NCI-H2081 (cell line): ENCODE data around the gene CDKAL1.

Source experiments
- DNase-seq, 2 experiments: peaks; one replicate each; lab custom pipeline; 2025; lab: John Stamatoyannopoulos, UW

The CDKAL1 gene

DNA sequence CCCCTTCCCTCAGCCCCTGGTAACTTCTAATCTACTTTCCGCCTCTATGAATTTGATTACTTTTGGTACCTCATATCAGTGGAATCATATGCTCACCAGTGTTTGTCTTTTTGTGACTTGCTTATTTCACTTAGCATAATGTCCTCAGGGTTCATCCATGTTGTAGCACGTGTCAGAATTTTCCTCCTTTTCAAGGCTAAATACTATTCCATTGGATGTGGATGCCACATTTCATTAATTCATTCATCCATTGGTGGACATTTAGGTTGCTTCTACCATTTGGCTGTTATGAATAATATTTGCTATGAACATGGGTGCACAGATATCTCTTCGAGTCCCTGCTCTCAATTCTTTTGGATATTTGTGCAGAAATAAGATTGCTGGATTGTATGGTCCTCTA is 670.7 kb downstream of the CDKAL1 start:
- DNase-seq: no peak

DNA sequence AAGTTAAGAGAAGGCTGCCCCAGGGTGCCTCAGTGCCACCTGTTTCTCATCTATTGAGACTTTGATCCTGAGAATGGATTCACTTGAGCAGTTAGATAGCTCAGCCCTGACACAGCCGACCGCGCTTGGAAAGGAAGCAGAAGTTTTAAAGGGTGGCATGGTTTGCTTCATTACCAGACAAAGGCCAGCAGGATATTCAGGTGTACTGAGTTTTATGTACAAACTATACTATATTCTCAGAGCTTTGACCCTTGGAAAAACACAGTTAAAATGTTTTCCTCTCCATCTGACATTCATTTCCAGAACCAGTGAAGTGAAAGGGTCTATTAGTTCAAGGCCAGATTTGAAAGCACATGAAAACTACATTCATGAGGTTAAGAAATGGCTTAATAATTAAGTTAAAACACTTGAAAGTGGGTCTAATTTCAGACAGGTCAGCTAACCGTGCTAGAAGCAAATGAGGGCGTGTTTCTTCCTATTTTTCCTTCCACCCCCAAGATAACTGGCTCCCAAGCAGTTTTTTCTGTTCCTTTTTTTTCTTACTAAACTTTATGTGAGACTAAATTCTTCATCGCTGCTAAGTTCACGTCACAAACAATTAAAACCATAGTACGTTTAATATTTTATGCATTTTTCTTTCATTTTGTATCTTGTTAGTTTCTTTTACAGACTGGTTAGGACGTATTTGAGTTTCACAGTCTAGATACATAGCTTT is 674.0 kb downstream of the CDKAL1 start:
- no peak for DNase-seq

DNA sequence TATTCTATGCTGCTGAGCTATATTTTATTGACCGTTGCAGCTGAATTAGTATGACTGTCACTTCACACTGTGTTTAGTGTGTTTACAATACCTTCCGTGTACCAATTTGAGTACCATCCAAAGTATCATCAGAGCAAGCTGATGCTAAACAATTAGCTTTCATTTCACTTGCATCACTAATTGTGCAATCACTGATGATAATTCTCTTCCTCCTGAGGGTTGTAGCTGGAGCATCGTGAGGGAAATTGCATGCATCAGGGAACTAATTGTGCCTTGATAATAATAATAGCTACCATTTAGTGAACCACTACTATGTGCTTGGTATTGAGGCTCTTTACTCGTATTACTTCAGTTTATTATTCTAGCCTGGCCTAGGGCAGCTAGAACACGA is 674.5 kb downstream of the CDKAL1 start:
- DNase-seq: peak in 1 of 2 experiments; percentile 43

DNA sequence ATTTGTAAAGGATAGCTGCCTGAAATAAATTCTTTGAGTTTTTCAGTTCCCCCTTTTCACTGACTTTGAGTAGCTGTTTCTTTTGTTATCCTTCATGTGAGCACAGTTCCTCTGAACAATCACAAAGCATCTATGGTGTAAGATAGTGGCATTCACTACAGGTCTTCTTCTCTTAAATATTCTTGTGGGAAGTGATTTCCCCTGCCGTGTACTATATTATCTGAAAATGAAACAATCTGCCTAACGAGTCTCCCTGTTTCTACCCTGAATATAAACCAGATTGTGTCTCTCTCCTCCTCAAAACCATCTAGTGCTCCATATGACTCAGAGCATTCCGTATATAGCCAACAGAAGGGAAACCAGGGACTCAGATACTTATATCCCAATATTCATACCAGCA is 679.2 kb downstream of the CDKAL1 start:
- no peak for DNase-seq

DNA sequence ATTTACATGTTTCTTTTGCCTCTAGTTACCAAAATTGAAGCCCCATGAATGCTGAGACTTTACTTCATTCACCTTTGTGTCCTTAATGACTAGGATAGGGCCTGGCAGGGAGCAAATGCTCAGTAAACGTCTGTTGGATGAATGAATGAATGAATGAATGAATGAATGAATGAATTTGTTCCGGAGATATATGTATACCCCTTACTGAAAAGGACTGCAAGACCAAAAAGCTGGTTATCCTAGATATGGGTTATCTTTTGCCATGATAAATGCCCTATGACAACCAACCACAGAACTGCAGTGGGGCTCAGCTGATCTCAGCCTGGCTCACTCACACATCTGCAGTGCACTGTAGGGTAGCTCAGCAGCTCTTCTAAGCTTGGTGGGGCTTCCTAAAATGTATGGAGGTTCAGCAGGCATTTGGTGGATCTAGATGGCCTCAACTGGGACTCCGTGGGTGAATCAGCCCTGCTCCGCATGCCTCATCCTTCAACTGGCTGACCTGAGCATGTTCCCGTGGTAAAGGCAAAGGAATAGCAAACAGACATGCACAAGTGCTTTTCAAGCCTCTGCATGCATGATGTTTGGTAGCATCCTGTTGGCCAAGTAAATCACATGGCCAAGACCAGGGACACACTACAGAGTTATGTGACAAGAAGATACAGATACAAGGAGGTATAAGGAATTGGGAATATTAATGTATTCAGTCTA is 680.6 kb downstream of the CDKAL1 start:
- DNase-seq: no peak

DNA sequence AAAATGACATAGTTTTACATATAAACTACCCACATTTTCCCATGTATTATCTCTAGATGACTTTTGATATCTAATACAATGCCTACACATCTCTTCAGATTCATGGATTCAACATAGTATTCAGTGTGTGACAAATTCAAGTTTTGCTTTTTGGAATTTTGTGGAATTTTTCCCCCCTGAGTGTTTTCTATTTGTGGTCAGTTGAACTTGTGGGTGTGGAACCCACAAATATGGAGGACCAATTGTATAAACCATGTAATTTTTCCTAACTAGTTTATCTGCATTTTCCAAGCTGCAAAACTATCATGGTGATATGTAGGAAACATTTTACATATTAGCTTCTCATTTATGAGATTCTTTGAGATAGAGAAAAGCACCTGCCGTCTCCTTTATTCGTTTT is 685.0 kb downstream of the CDKAL1 start:
- DNase-seq: no peak

DNA sequence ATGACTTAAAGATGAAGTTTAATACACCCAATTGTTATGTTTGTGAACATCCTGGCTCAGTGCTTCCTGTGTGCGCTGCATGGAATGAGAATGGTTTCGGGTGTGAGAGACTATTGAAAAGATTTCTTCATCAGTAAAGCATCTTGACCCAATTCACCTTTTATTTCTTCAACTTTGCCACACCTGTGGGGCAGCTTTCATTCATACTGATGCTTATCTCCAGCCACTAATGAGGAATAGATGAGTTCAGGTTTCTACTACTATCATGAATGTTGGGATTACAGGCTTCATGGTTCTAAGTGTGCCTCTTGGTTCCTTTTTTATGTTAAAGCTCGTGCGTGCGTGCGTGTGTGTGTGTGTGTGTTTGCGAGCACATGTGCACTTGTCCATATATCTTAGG is 685.6 kb downstream of the CDKAL1 start:
- no peak for DNase-seq

DNA sequence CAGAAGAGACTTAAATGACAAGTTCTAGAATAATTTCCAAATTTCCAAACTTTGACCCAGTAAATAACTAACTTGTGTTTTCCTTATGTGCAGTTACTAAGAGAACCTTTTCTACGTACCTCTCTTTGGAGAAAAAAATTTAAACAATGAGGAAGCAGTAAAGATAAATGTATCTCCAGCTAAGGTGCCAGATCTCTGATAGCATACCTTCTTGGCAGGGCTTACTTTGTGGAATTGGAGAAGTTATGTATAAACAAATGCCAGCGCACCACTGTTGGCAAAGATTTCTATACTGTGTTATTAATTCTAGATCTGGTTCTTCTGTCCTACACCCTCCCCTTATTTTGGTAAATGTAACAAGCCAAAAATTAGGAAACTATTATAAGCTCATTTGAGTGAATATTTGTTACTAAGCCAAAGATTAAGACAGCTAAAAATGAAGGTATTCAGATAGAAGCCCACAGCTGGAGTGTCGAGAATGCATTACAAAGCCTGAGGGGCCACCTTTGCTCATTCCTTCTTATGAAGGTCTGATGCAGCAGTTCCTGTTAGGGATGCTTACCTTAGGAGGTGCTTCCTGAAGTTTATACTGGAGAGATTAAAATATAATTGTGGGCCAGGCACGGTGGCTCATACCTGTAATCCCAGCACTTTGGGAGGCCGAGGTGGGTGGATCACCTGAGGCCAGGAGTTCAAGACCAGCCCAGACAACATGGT is 686.2 kb downstream of the CDKAL1 start:
- no peak for DNase-seq

DNA sequence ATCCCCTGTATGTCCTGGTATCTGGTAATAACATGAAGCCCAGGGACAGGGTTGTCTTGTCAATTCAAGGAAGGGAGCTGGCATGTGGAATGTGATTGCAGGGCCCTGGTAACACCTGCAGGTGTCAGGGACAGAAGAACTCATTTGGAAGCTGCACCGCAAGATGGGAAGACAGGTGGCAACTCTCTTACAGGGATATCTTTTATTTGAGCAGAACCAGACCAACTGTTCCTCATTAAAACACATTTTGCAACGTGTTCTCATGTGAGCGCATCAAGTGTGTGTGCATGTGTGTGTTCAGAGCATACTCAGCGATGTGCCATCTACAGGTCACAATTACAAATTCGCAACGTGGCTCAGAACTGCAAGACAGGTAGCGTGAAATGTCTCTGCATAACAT is 688.4 kb downstream of the CDKAL1 start:
- DNase-seq: no peak

DNA sequence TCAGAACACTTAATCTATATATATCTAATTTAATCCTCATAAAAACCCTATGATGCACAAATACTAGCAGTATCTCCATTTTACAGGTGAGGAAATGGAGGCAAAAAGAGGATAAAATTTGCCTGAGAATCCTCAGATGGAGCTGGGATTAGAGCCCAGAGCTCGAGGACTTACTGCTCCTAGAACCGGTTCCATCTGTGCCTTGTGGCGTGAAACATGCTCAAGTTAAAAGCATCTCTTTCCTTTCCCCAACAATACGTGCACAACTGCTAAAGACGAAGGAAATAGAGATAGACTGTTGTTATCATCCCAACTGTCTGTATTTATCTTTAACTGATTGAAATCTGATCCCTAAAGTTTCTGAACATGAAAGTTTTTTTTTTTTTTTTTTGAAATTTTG is 691.7 kb downstream of the CDKAL1 start:
- DNase-seq: no peak

DNA sequence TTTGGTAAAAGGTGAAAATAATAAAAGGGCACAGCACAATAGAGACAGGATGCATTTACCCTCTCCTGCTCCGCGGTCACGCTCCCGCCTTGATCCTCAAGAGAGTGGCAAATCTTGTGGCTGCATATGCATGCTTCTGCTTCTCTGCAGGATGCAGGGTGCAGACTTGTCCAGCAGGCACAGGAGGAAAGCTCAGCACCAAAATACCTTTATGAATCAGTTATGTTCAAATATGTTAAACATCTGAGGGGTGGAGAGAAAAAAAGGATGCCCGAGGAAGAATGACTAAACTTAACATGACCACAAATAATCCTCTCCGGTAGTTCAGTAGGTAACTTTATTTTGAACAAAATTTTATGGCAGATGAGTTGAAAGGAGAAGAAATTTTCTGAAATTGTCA is 693.2 kb downstream of the CDKAL1 start:
- DNase-seq: no peak

DNA sequence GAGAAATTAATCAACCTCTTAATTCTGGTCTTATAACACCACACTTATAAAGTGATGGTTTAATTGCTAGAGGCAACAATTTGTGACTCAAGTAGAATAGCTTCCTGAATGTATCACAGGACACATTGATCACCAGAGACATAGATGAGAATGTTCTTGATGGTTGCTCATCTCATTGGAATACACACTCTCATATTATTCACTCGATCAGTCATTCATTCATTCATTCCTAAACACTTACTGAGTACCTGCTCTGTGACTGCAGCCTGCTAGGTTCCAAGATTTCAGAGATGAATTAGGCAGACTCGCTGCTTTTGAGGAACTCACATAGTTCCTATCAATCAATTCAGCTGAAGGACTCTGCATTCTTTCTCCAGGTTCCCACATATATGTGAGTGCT is 694.2 kb downstream of the CDKAL1 start:
- no peak for DNase-seq

DNA sequence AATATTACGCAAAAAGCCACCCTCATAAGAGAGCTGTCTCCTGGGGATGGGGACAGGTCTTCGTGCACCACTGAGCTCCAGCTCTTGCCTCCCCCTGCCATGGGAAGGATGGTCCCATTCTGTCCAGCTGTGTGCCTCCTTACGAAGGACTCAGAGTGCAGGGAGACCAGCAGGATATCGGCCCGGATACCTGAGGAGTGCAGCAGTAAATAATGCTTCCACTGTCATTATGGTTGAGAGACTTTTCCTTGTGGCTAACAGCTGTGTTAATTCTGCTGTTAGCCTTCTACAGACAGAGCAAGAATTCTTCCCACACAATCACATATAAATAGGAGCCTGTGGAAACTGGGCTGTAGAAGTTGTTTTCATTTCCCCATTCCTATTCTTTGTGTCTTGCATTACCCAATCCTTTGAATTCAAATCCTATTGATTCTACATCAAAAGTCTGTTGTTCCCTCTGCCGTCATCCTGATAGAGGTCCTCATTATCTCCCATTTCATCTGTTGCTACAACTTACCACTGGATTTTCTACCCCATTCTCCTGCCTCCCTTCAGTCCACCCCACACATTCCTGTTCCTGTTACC is 694.7 kb downstream of the CDKAL1 start:
- DNase-seq: no peak

DNA sequence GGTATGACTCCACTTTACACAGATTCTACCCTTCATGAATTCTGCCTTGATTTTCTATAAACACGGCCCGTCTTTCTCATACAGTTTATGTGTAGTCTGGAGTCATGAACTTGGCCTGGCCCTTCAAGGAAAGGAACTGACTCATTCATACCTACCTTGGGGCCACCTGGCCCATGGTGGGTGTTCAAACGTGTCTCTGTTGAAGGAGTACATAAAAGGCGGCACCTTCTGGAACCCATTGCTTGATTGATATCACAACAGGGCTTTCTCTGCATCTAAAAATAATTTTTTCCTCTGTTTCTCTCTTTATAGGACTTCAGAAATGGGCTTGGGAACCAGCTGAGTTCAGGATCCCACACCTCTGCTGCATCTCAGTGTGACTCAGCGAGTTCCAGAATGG is 696.3 kb downstream of the CDKAL1 start:
- no peak for DNase-seq

DNA sequence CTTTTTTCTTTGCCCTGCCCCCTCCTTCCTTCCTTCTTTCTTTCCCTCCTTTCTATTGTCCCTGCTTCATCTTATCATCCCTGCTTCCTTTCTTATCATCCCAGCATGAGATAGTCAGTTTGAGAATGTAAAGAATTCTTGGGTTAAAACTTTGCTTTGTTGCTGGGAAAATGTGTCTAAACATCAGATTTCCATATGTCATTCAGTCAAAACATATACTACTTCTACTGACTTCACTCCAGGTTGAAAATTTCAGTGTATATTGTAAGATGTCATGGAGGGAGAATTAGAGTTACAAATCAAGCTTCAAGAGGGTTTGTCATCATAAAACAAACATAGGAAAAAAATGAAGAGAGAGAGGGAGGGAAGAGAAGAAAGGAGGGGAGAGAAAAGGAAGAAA is 700.9 kb downstream of the CDKAL1 start:
- DNase-seq: no peak

DNA sequence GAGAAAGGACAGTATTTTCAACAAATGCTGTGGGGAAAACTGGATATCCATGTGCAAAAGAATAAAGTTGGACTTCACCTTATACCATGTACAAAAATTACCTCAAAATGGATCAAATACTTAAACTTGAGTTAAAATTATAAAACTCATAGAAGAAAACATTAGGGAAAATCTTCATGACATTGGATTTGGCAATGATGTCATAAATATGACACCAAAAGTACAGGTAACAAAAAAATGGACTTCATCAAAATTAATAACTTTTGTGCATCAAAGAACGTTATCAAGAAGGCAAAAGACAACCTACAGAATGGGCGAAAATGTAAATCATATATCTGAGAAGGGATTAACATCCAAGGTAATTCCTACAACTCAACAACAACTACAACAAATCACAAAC is 704.0 kb downstream of the CDKAL1 start:
- DNase-seq: no peak

DNA sequence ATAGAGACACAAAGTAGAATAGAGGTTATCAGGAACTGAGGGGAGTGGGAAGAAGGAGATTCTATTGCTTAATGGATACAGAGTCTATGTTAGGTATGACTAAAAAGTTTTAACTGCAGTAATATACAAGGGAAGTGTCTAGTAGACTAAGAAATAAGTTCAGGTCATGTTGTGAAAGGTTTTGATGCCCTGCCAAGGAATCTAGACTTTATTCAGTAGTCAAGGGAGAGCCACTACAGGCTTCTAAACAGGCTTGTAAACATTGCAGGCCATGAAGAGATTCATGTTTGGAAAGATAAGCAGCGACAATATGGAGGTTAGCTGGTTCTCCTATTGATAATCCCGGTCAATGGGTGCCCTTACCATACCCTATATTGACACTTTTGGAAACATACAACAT is 706.5 kb downstream of the CDKAL1 start:
- DNase-seq: no peak

DNA sequence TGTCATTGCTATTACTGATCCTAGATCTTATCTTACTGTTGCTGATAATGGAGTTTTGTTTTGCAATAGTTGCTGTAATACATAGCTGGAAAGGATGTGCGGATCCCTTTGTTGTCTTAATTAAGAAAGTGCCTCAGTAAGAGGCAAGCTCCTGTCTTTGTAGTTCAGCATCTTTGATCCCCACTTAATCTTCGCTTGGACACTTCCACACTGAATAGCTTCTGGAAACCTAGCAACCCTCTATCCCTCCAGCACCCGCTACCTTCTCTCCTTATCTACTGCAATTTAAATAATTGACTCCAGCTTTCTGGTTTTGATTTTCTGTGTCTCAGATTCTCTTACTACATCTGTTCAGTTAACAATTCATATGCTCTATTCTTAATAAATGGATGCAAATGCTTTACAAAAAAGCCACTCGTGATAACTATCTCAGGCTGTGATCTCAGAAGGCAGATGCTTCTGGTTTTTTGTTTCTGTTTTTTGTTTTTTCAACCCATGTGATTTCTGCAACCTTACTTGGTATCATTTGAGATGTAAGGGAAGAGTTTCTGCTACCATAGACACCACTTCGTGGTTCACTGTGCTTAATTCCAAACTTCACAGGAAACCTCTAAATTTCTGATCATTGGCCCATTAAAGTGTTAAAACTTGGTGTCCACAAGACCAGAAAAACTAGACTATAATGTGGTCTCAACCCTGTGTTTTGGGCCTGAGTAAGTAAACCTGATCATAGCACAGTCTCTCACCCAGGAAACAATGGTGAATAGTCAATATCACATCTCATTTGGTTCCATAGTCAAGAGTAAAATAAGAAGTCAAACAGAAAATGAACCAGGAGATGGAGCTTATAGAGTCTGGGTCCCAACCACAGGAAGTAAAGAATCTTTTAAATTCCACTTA is 707.2 kb downstream of the CDKAL1 start:
- no peak for DNase-seq

DNA sequence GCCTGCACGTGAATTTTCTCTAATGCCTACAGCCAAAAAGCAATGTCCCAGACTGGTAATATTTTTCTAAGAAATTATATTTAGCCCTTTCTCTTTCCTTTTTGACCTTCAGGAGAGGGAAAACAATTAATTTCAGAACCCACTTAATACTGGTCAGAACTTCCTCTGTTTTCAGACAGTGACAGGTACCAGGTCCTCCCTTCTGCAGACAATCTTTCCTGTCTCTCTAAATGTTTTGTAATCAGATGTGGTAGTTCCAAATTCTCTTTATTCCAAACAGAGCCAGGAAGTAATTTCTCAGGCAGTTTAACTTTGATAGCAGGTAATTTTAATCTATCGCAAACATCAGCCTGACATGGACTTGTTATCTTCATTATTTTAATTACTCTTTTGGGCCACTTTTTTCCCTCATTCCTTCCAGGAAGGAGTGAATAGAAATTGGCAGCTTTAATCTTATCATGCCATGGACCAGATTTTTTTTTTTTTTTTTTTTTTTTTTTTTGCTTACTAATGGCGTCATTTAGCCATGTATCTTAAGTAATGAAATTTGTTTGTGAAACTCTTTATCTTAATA is 710.7 kb downstream of the CDKAL1 start:
- DNase-seq: peak in 1 of 2 experiments; percentile 22

DNA sequence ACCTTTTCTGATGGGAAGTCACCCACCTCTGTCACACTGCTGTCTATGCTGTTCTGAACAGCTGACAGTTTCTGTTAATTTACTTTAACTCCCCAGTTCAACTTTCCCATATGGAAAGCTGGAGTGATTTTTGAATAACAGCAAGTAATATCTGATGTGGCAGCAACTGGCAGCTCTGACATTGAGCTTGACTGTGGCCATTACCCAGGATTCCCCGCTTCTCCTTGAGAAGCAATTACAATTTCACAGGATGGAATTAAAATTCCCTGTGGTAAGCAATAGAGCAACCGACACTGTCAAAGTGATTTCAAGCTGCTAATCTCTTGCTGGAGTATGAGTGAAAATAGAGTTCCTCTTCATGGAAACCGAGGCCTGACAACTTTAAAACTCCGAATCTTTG is 711.2 kb downstream of the CDKAL1 start:
- no peak for DNase-seq

DNA sequence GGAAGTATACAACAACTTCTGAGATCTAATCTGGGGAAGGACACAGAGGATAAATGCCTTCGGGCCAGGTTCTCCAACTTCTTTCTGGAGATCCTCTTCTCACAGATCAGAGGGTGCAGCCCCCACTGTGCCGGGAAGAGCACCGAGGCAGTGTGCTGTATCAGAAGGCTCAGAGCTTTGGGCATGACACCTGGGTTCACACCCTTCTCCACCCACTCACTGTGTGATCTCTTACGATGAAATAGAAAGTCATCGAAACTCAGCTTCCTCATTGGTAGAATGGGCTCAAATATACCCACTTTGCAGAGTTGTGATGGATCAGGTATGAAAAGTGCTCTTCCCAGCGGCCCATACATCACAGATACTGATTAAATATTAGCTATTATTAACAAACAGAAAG is 711.8 kb downstream of the CDKAL1 start:
- DNase-seq: no peak
